WTC11 (cell line): ENCODE data around the gene CEACAM18. TPM values are rescaled to one million over a fixed set of nuclear protein-coding genes. Genes with fewer than 3 reads are reported as not detected.

ENCODE experiments used
- ATAC-seq: fragments of 200-7000 bp; cut with Tn5 transposase; 2 replicates; pipeline ENCODE4 v1.10.0; 2021; ENCODE audit warnings: mild to moderate bottlenecking, moderate library complexity
- CTCF ChIA-PET: fragments of 300-600 bp; sonication (Branson Sonifier 250); formaldehyde crosslinking; loops from one replicate; lab custom pipeline; 2021; ENCODE audit warnings: antibody characterized with exemption; lab: Charles Lee
- POLR2A ChIA-PET: fragments of 350-600 bp; sonication (Branson Sonifier 250); formaldehyde crosslinking; loops from one replicate; lab custom pipeline; 2021; ENCODE audit warnings: antibody characterized with exemption; lab: Charles Lee
- DNase-seq: peaks from one replicate; pipeline ENCODE4 v3.0.0; 2021; ENCODE audit warnings: low spot score
- H3K27ac Mint-ChIP-seq: 2 replicates; pipeline ENCODE4 v1.8.0; 2021; ENCODE audit warnings: mixed read lengths
- H3K27me3 Mint-ChIP-seq: 2 replicates; pipeline ENCODE4 v1.8.0; 2021; ENCODE audit warnings: low read depth, mild to moderate bottlenecking, moderate library complexity, mixed read lengths
- H3K36me3 Mint-ChIP-seq: 2 replicates; pipeline ENCODE4 v1.8.0; 2021; ENCODE audit warnings: mixed read lengths
- H3K4me1 Mint-ChIP-seq: 2 replicates; pipeline ENCODE4 v1.8.0; 2022; ENCODE audit warnings: mixed read lengths
- H3K4me3 Mint-ChIP-seq: 2 replicates; pipeline ENCODE4 v1.8.0; 2021; ENCODE audit warnings: mild to moderate bottlenecking, moderate library complexity, mixed read lengths
- H3K9me3 Mint-ChIP-seq: 2 replicates; pipeline ENCODE4 v1.8.0; 2021; ENCODE audit warnings: mixed read lengths
- ARID4B ChIP-seq: sonication (generic); formaldehyde crosslinking; IDR thresholded peaks from 2 replicates; pipeline ENCODE4 v1.8.0; 2023; ENCODE audit warnings: missing genetic modification reagents, mild to moderate bottlenecking, borderline replicate concordance
- CBFB ChIP-seq: sonication (generic); formaldehyde crosslinking; IDR thresholded peaks from 2 replicates; pipeline ENCODE4 v1.8.1; 2022; ENCODE audit warnings: mild to moderate bottlenecking, low read depth, missing genetic modification reagents
- CDX4 ChIP-seq: fragments of 250-450 bp; sonication (Bioruptor Pico); IDR thresholded peaks from 2 replicates; pipeline ENCODE4 v1.9.0; 2021; ENCODE audit warnings: moderate library complexity, mild to moderate bottlenecking, inconsistent platforms, borderline replicate concordance
- CTCF ChIP-seq: fragments of 200-600 bp; IDR thresholded peaks from 2 replicates; pipeline ENCODE4 v1.8.0; 2022; ENCODE audit warnings: antibody characterized with exemption
- E2F4 ChIP-seq: sonication (generic); formaldehyde crosslinking; IDR thresholded peaks from 2 replicates; pipeline ENCODE4 v1.8.1; 2022; ENCODE audit warnings: low read depth, mild to moderate bottlenecking, moderate library complexity, missing genetic modification reagents, borderline replicate concordance
- E2F5 ChIP-seq: sonication (generic); formaldehyde crosslinking; IDR thresholded peaks from 2 replicates; pipeline ENCODE4 v1.8.1; 2022; ENCODE audit warnings: mild to moderate bottlenecking, moderate library complexity, missing genetic modification reagents
- ESRRA ChIP-seq: sonication (generic); formaldehyde crosslinking; IDR thresholded peaks from 2 replicates; pipeline ENCODE4 v1.8.1; 2022; ENCODE audit warnings: mild to moderate bottlenecking, missing genetic modification reagents, borderline replicate concordance
- FOXK1 ChIP-seq: sonication (generic); formaldehyde crosslinking; IDR thresholded peaks from 2 replicates; pipeline ENCODE4 v1.8.0; 2022; ENCODE audit warnings: mild to moderate bottlenecking, moderate library complexity, missing genetic modification reagents
- FOXP4 ChIP-seq: sonication (generic); formaldehyde crosslinking; IDR thresholded peaks from 2 replicates; pipeline ENCODE4 v1.8.0; 2022; ENCODE audit warnings: mild to moderate bottlenecking, missing genetic modification reagents
- GTF2I ChIP-seq: fragments of 250-450 bp; sonication (Bioruptor Pico); conservative IDR thresholded peaks from 2 replicates; pipeline ENCODE4 v1.4.0; 2021; ENCODE audit warnings: mild to moderate bottlenecking
- IRF1 ChIP-seq: sonication (generic); formaldehyde crosslinking; IDR thresholded peaks from 2 replicates; pipeline ENCODE4 v1.8.0; 2023; ENCODE audit warnings: missing genetic modification reagents
- NFATC4 ChIP-seq: fragments of 250-450 bp; sonication (Bioruptor Pico); IDR thresholded peaks from 2 replicates; pipeline ENCODE4 v1.9.0; 2021; ENCODE audit warnings: mild to moderate bottlenecking
- NFE2L1 ChIP-seq: sonication (generic); formaldehyde crosslinking; IDR thresholded peaks from 2 replicates; pipeline ENCODE4 v1.8.1; 2023; ENCODE audit warnings: missing genetic modification reagents
- NR1H2 ChIP-seq: sonication (generic); formaldehyde crosslinking; IDR thresholded peaks from 2 replicates; pipeline ENCODE4 v1.9.0; 2021; ENCODE audit warnings: mild to moderate bottlenecking, moderate library complexity, missing genetic modification reagents
- PRRX2 ChIP-seq: fragments of 250-450 bp; sonication (Bioruptor Pico); IDR thresholded peaks from 2 replicates; pipeline ENCODE4 v1.8.0; 2021; ENCODE audit warnings: mild to moderate bottlenecking
- RELA ChIP-seq: sonication (generic); formaldehyde crosslinking; IDR thresholded peaks from 2 replicates; pipeline ENCODE4 v1.8.1; 2022; ENCODE audit warnings: missing genetic modification reagents, mild to moderate bottlenecking, borderline replicate concordance
- TEAD1 ChIP-seq: sonication (generic); formaldehyde crosslinking; IDR thresholded peaks from 2 replicates; pipeline ENCODE4 v1.8.0; 2022; ENCODE audit warnings: mild to moderate bottlenecking, missing genetic modification reagents
- TP53 ChIP-seq: sonication (generic); formaldehyde crosslinking; IDR thresholded peaks from 2 replicates; pipeline ENCODE4 v1.8.1; 2023; ENCODE audit warnings: mild to moderate bottlenecking, missing genetic modification reagents
- ZNF232 ChIP-seq: sonication (generic); formaldehyde crosslinking; IDR thresholded peaks from 2 replicates; pipeline ENCODE4 v1.8.0; 2022; ENCODE audit warnings: mild to moderate bottlenecking, missing genetic modification reagents
- ZNF423 ChIP-seq: fragments of 250-450 bp; sonication (Bioruptor Pico); IDR thresholded peaks from 2 replicates; pipeline ENCODE4 v2.1.2; 2022; ENCODE audit warnings: mild to moderate bottlenecking, moderate library complexity
- ZNF425 ChIP-seq: fragments of 250-450 bp; sonication (Bioruptor Pico); conservative IDR thresholded peaks from 2 replicates; pipeline ENCODE4 v1.9.0; 2021; ENCODE audit warnings: mild to moderate bottlenecking
- total RNA-seq: library from RNA; stranded (reverse); gene quantifications from 3 replicates; pipeline ENCODE4 v1.2.3, GENCODE V29; 2021

The CEACAM18 gene
- total RNA-seq, 1 experiment from 2014 or later, result not detected

GRCh38 chr19:51440052-51440451 is 38.3 kb upstream of the CEACAM18 start (continued):
- TF ChIP-seq ZNF425 (no peak), E2F4 (CRISPR knock-in tag) (no peak), CDX4 (CRISPR knock-in tag) (no peak)

- peaks cover 46% of the 10 kb centered on the region for H3K27me3 Mint-ChIP-seq
- ATAC-seq (no peak), DNase-seq (no peak)
- no peak overlapping the region for H3K27ac Mint-ChIP-seq
- no peak overlapping the region for H3K4me3 Mint-ChIP-seq
- H3K9me3 Mint-ChIP-seq, result no peaks in the 10 kb centered on the region
- H3K36me3 Mint-ChIP-seq, result no peaks in the 10 kb centered on the region
- peaks cover 6% of the 10 kb centered on the region; the same call in 1 of the 2 replicates for H3K4me1 Mint-ChIP-seq
- CTCF ChIA-PET, result interaction anchor here (0.8 to 4.2 kb wide), 6 partner anchors 20 to 283 kb away, joined by 3 to 39 read pairs (median 4); partner anchors contain the start of gene SIGLEC10
- POLR2A ChIA-PET, result no interaction called here
- TF ChIP-seq NFATC4 (CRISPR knock-in tag) (no peak), CBFB (CRISPR knock-in tag) (no peak), RELA (CRISPR knock-in tag) (no peak), ZNF232 (CRISPR knock-in tag) (no peak), FOXK1 (no peak), TP53 (CRISPR knock-in tag) (no peak), ARID4B (CRISPR knock-in tag) (no peak), PRRX2 (no peak), FOXP4 (no peak), GTF2I (CRISPR knock-in tag) (no peak), CTCF (no peak), NFE2L1 (CRISPR knock-in tag) (no peak), IRF1 (no peak), ZNF423 (CRISPR knock-in tag) (no peak), TEAD1 (CRISPR knock-in tag) (no peak), ESRRA (CRISPR knock-in tag) (no peak), NR1H2 (CRISPR knock-in tag) (no peak), E2F5 (no peak)
Observed at GRCh38 chr19:51440846-51441409, 37.4 kb upstream of the CEACAM18 start.
